PFSK-1 (cell line): ENCODE data around the gene SUCLG2.

Source experiments
- POLR2AphosphoS5 ChIP-seq: IDR thresholded peaks from 2 replicates; pipeline ENCODE4 v1.6.1; 2012; ENCODE audit warnings: low read depth, mild to moderate bottlenecking, control low read depth, low read length, moderate library complexity
- REST ChIP-seq, 2 experiments: IDR thresholded peaks; 2 replicates each; pipeline versions ENCODE4 v1.6.1 to v1.8.0; 2011 to 2012; ENCODE audit warnings: low read depth in 2 of 2, low read length in 2 of 2, control low read depth in 1 of 2, inconsistent platforms in 1 of 2, mild to moderate bottlenecking in 1 of 2, moderate library complexity in 1 of 2; ENCODE audit not compliant: insufficient read depth in 1 of 2
- TAF1 ChIP-seq: IDR thresholded peaks from 2 replicates; pipeline ENCODE4 v1.6.1; 2012; ENCODE audit warnings: low read length, control low read depth, borderline replicate concordance; ENCODE audit not compliant: insufficient read depth

DNA sequence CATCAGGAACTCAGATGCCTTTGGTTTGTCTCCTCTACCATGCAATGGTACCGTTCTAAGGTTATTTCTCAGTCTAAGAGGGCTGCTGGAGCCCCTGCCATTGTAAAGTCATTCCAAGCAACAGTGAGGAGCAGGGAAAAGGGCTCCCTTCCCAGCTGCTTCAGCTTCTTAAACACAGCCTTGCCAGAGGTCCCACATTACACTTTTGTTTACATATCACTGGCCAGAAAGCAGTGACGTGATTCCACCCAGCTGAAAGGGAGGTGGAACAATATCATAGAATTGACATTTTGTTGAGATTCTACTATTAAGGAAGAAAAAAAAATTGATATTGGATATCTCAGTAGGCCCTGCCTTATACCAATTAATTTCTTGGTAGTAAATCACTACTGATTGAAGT lies 194.6 kb downstream of the SUCLG2 start:
- TF ChIP-seq POLR2AphosphoS5 (no peak), TAF1 (no peak), REST (IDR thresholded peaks at IDR 0.05; ENCODE audit: insufficient read depth in 1 of 2, low read depth in 2 of 2, low read length in 2 of 2) (no peak)
